LNCaP clone FGC (cell line): ENCODE data around the gene ATP2B2.

Experiments used
- DNase-seq: peaks from one replicate; pipeline ENCODE4 v3.0.0-alpha.2; 2011; ENCODE audit warnings: low read depth
- H3K4me3 ChIP-seq: 2 replicates; pipeline ENCODE4 v1.5.1; 2011; ENCODE audit warnings: mild to moderate bottlenecking, low read depth, low read length, control low read depth
- CTCF ChIP-seq: IDR thresholded peaks from 2 replicates; pipeline ENCODE4 v1.5.1; 2012; ENCODE audit warnings: mild to moderate bottlenecking; ENCODE audit not compliant: control insufficient read depth, insufficient read depth; ENCODE audit errors: extremely low read depth

ATP2B2 gene

GRCh38 chr3:10357592-10358308 lies 147.6 kb downstream of the ATP2B2 start:
- no peak for TF ChIP-seq CTCF
- no peak for DNase-seq
- no peak overlapping the region for H3K4me3 ChIP-seq

GRCh38 chr3:10357095-10357494 lies 148.3 kb downstream of the ATP2B2 start:
- no peak overlapping the region for H3K4me3 ChIP-seq
- TF ChIP-seq CTCF, result no peak
- no peak for DNase-seq

DNA sequence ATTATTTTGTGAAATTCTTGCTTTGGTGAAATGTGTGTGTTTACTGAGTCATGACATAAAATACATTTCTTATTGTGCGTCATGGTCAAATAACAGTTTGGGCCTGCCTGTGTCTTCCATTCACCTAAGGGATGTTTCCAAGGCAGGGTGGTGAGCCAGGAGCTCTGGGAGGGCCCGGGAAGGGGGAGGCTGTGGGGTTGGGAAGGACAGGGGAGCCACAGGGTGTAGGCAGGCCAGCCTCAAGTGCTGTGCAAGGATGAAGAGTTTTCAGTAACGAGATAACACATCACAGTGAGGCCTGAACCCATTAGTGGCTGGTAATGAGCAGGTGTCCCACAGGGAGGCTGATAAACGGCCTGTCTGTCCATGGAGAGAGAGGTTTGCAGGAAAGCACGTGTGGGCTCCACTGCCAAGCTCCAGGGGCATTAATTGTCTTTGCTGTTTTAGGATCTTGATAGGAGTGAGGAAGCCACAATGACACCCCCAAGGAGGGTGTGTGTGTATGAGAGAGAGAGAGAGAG lies 148.9 kb downstream of the ATP2B2 start:
- H3K4me3 ChIP-seq, result no peak overlapping the region
- no peak for TF ChIP-seq CTCF
- DNase-seq, result no peak

- TF ChIP-seq CTCF, result no peak
- H3K4me3 ChIP-seq, result no peak overlapping the region
- no peak for DNase-seq
Measured at GRCh38 chr3:10354361-10355015, 150.9 kb downstream of the ATP2B2 start.

GRCh38 chr3:10353661-10354360 lies 151.6 kb downstream of the ATP2B2 start:
- DNase-seq, result no peak
- no peak for TF ChIP-seq CTCF
- no peak overlapping the region for H3K4me3 ChIP-seq

GRCh38 chr3:10353160-10353559 lies 152.2 kb downstream of the ATP2B2 start:
- DNase-seq, result no peak
- no peak for TF ChIP-seq CTCF
- H3K4me3 ChIP-seq, result no peak overlapping the region
